Cardiac septum (tissue), 1 donor: Measurements from ENCODE around the gene P2RX7. TPM values are rescaled to one million over a fixed set of nuclear protein-coding genes. Genes with fewer than 3 reads are reported as not detected.
A peak's percentile ranks its signal among the peaks of the same experiment; 100 is the strongest.

Source experiments
- DNase-seq: peaks from one replicate; pipeline ENCODE4 v3.0.0-alpha.2; 2020; ENCODE audit warnings: low spot score
- intact Hi-C: fragments of 100-400 bp; cut with DNase I; formaldehyde crosslinking; loops from one replicate; pipeline ENCODE4 v1.14.0; 2022
- long read RNA-seq: library from polyadenylated mRNA; unstranded; transcript quantifications from one replicate; pipeline ENCODE4 v2.0.0, GENCODE V29; 2021
- total RNA-seq: library from RNA; stranded (reverse); fragmentation: NEBNext Ultra II Directional; extraction: Animal tissue kit (Norgen Biotek cat#: 25700); gene quantifications from one replicate; pipeline ENCODE4 v1.2.1, GENCODE V29; 2021
- donor health status: DM: no; HTN: no; CAD: no.

Gene P2RX7
- total RNA-seq, result 0.65 TPM
- long read RNA-seq, partial matches to known transcripts, result 0 of 1 reads
- long read RNA-seq, other reads (novel, unspliced or antisense), result 1 of 1 reads

GRCh38 chr12:121132601-121133481 lies at the start of gene P2RX7:
P2RX7 (plus strand) TSS chr12:121132876; CDS start chr12:121132971, 95 bp downstream.
- DNase-seq, result peak; percentile 90
- intact Hi-C loops, result loop anchor here (5.0 kb wide), 1 partner anchor 79 kb away; the partner anchor contains the start of gene P2RX4

GRCh38 chr12:121084229-121084628 lies 48.4 kb upstream of the P2RX7 start:
- intact Hi-C loops, result no loop called here
- DNase-seq, result no peak

- DNase-seq, result no peak
- intact Hi-C loops, result no loop called here
Observed at GRCh38 chr12:121085069-121085468, 47.6 kb upstream of the P2RX7 start.

- DNase-seq, result no peak
- intact Hi-C loops, result no loop called here
Observed at GRCh38 chr12:121085506-121086353, 46.9 kb upstream of the P2RX7 start.

- intact Hi-C loops, result no loop called here
- no peak for DNase-seq
Observed at GRCh38 chr12:121086781-121087295, 45.8 kb upstream of the P2RX7 start.

GRCh38 chr12:121087467-121088194 lies 45.0 kb upstream of the P2RX7 start:
- DNase-seq, result no peak
- intact Hi-C loops, result no loop called here

GRCh38 chr12:121088195-121088585 lies 44.5 kb upstream of the P2RX7 start:
- no peak for DNase-seq
- intact Hi-C loops, result no loop called here

GRCh38 chr12:121089031-121089812 lies 43.5 kb upstream of the P2RX7 start:
- no peak for DNase-seq
- intact Hi-C loops, result no loop called here

GRCh38 chr12:121089813-121090430 lies 42.8 kb upstream of the P2RX7 start:
- intact Hi-C loops, result loop anchor here (10.0 kb wide), 1 partner anchor 505 kb away; the partner anchor contains the start of gene POP5

GRCh38 chr12:121090586-121091514 lies 41.8 kb upstream of the P2RX7 start:
- no peak for DNase-seq
- intact Hi-C loops, result loop anchor here (10.0 kb wide), 1 partner anchor 506 kb away; the partner anchor contains the start of gene POP5

More at GRCh38 chr12:121089813-121090430, 42.8 kb upstream of the P2RX7 start:
- DNase-seq, result no peak

GRCh38 chr12:121092034-121092433 lies 40.6 kb upstream of the P2RX7 start:
- DNase-seq, result no peak
- intact Hi-C loops, result loop anchor here (10.0 kb wide), 1 partner anchor 507 kb away; the partner anchor contains the start of gene POP5

- no peak for DNase-seq
- intact Hi-C loops, result loop anchor here (10.0 kb wide), 1 partner anchor 509 kb away; the partner anchor contains the start of gene POP5
Observed at GRCh38 chr12:121093487-121093891, 39.2 kb upstream of the P2RX7 start.

GRCh38 chr12:121095544-121096198 lies 37.0 kb upstream of the P2RX7 start:
- intact Hi-C loops, result loop anchor here (2.0 to 10.0 kb wide), 2 partner anchors 33 to 511 kb away; partner anchors contain the start of gene POP5
- DNase-seq, result peak; percentile 87

GRCh38 chr12:121096199-121096798 lies 36.4 kb upstream of the P2RX7 start:
- intact Hi-C loops, result loop anchor here (2.0 to 10.0 kb wide), 2 partner anchors 33 to 511 kb away; partner anchors contain the start of gene POP5
- no peak for DNase-seq

GRCh38 chr12:121099779-121100178 lies 32.9 kb upstream of the P2RX7 start:
- no peak for DNase-seq
- intact Hi-C loops, result loop anchor here (10.0 kb wide), 1 partner anchor 515 kb away; the partner anchor contains the start of gene POP5

- DNase-seq, result no peak
- intact Hi-C loops, result no loop called here
Observed at GRCh38 chr12:121102307-121102706, 30.4 kb upstream of the P2RX7 start.
